Measurements from ENCODE around the gene PRKG2. TPM values are rescaled to one million over a fixed set of nuclear protein-coding genes. Genes with fewer than 3 reads are reported as not detected.
A peak's percentile ranks its signal among the peaks of the same experiment; 100 is the strongest.

Gene PRKG2
- total RNA-seq, 1 donor from 2014 or later, result 0.06 TPM

DNA sequence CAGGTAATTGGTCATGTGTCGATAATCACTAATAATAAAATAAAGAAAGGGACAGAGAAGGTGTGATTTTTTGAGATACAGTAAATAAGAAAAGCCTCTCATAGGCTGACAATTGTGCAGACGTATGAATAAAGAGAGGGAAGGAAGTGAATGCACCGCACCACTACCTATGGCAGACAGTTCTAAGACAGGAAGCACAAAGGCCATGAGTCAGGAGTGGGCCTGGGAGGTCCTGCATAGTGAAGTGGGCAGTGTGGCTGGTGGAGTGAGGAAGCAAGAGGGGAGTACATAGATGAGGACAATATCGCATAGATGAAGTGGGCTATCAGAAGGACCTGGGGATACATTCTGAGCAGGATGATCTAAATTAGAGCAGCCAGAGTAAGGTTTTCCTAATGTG, 108.9 kb downstream of the PRKG2 start:
- no peak for DNase-seq (ENCODE audit: extremely low read depth, low read depth, low spot score)

DNA sequence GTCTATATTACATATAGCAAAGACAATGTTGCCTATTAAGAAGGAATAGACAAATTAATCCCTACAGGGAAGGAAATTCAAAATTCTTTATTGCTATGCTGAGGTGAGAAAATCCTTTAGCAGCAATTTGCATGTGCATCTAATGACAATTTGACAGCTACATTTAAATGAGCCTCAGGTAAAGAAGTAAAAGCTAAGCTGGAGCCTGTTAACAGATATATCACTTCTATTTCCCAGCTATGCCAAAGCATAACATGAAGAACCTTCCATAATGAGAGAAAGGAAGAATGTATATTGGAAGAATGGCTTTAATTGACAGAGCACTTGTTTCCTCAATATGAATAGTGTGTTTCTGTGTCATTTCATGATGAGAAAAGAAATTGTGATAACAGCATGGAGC, 112.9 kb downstream of the PRKG2 start:
- DNase-seq (ENCODE audit: extremely low read depth, low read depth, low spot score), result no peak

DNA sequence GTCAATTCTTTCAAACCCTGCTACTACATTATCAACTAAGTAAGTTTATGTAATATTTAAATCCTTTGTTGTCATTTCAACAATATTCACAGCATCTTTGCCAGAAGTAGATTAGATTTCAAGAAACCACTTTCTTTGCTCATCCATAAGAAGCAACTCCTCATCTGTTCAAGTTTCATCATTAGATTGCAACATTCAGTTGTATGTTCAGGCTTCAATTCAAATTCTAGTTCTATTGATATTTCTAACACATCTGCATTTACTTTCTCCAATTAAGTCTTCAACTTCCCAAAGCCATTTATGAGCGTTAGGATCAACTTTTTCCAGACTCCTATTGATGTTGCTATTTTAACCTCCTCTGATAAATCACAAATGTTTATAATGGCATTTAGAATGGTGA, 118.5 kb downstream of the PRKG2 start:
- DNase-seq (ENCODE audit: extremely low read depth, low read depth, low spot score), result no peak

DNA sequence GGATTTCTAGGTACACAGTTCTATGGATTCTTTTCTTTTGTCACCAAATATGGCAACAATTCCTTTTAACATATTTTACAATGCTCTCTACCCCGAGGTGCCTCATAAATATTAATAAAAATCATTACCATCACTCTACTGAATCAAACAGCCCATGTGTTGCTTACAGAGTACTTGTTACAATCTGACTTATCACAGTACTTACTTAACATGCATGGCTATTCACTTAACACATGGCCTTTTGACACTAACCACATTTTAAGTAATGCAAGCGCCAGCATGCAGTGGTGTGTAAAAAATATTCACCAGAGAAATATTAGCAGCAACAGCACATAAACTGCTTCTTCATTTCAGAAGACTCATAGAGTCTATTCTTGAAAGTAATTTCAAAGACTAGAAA, 119.6 kb downstream of the PRKG2 start:
- DNase-seq (ENCODE audit: extremely low read depth, low read depth, low spot score), result no peak

- DNase-seq (ENCODE audit: extremely low read depth, low read depth, low spot score), result no peak
Observed at GRCh38 chr4:81093720-81094401, 121.2 kb downstream of the PRKG2 start.

- no peak for DNase-seq (ENCODE audit: extremely low read depth, low read depth, low spot score)
Observed at GRCh38 chr4:81085979-81086378, 129.0 kb downstream of the PRKG2 start.

DNA sequence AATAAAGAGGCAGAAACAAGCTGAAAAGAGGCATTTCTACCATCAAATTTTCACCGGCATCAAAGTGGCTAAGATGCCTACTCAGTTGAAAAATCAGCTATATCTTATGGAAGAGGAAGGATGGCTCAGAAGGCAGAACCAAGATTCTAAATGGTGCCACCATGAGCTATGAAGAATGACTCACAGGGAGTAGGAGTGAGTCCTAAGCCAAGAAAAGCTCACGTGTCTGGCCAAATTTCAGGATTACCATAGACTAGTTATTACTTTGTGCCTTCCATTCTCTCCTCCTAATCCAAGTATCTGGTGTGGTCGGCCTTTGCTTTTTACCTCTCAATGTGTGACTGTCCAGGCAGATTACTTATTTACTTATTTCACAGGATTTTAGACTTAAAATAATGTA, 129.7 kb downstream of the PRKG2 start:
- no peak for DNase-seq (ENCODE audit: extremely low read depth, low read depth, low spot score)

GRCh38 chr4:81084634-81085033, 130.4 kb downstream of the PRKG2 start:
- DNase-seq (ENCODE audit: extremely low read depth, low read depth, low spot score), result no peak

DNA sequence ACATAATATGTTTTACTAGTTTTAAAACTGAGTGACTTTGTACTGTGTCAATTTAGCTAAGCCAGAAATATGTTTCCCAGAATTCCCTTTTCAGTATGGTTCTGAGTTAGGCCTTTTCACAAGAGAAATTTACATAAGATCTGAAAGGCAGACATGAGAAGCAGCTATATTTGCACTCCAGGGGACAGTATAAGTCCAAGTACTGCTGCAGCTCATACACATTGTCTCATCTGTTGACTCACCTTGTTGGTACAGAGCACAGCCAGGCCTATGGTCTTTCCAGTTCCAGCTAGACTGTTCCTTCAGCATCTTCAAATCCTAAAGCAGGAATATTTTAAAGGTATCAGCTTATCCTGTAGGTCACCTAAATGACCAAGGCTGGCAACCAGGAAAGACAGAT, 131.0 kb downstream of the PRKG2 start:
- DNase-seq (ENCODE audit: extremely low read depth, low read depth, low spot score), result no peak

GRCh38 chr4:81081156-81081555, 133.9 kb downstream of the PRKG2 start:
- DNase-seq (ENCODE audit: extremely low read depth, low read depth, low spot score), result no peak

DNA sequence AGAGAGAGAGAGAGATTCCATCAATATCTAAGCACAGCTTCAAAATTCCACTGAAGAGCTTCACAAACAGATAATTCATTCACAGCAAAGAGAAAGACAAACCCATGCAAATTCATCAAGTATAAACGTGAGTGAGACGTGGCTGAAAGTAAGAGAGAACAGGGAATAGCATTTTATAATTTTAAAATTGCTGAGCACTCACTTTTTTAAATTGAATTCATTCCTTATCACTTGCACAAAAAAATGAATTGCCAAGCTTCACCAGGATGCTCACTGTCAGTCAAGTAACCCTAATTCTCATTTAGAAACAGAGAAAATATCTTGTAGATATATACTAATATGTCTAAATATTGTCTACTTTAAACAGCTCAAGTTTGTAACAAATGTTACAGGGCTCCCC, 144.0 kb downstream of the PRKG2 start:
- no peak for DNase-seq (ENCODE audit: extremely low read depth, low read depth, low spot score)

- peak; percentile 56 for DNase-seq (ENCODE audit: extremely low read depth, low read depth, low spot score)
Observed at GRCh38 chr4:81069706-81070331, 145.2 kb downstream of the PRKG2 start.

DNA sequence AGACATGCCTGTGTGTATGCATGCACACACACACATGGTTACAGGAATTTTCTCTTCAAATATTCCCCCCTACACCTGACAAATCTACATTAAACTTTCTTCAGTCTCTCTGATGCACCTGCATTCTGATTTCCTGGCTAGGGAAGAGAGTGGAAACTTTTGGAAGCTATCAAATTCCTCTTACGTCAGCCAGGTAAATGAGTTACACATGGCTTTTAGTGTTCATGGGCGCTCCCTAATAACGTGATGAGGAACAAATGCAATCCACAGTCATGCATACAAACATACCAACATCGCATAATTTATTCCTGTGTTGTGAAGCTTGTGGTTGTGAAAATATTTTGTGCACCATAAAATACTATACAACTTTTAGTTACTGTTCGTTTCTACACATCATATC, 149.6 kb downstream of the PRKG2 start:
- DNase-seq (ENCODE audit: extremely low read depth, low read depth, low spot score), result no peak

GRCh38 chr4:81062001-81062400, 153.0 kb downstream of the PRKG2 start:
- DNase-seq (ENCODE audit: extremely low read depth, low read depth, low spot score), result no peak

GRCh38 chr4:81061344-81061730, 153.7 kb downstream of the PRKG2 start:
- DNase-seq (ENCODE audit: extremely low read depth, low read depth, low spot score), result no peak

DNA sequence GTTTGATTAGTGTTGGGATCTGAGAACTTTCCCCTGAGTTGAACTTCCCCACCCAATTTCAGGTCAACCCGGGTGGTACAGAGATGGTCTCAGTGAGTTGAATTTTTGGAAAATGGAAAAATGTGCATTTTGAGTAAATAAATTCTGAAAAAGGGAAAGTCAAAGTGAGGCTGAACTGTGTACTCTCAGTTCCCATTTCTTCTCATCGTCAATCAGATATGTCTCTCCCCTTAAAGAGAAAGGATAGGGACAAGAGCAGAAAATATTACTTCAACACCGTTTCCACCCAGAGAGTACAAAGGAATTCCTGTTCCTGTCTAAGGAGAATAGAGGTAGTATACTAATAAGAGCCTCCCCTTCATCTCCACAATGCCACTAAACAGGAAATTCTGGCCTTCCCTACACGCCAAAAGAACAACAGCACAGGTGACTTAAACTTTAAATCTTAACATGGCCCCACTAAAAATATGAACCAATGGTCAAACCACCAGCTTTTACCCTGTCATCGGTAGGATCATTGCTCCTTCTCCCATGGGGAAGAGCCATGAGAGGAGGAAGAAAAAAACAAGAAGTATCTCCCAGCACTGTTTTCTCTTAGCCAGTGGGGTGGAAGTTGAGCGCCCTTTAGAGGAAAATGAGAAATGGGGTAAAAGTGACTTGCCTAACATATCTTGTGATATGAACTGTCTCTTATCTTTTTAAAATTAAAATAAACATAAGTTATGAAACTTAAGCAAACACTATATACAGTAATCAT, 154.3 kb downstream of the PRKG2 start:
- DNase-seq (ENCODE audit: extremely low read depth, low read depth, low spot score), result no peak

DNA sequence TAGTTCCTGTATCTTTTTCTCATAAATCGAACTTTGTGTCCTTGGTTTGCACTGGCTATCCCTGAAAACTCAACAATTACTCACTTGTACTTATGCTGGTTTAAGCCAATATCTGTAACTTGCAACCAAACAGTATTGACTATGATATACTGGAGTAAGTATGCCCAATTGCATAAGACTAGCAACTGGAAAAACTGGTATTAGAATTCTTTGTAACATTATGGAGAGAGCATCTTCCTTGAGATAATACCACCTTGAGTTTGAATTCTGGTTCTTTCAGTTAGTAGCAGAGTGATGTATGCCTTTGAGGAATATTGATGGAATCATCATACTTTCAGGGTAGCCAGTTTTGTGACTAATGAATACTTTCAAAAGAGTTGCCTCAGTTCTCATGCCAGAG, 156.4 kb downstream of the PRKG2 start:
- DNase-seq (ENCODE audit: extremely low read depth, low read depth, low spot score), result no peak

- peak; percentile 54 for DNase-seq (ENCODE audit: extremely low read depth, low read depth, low spot score)
Observed at GRCh38 chr4:81052119-81053068, 162.6 kb downstream of the PRKG2 start.

- DNase-seq (ENCODE audit: extremely low read depth, low read depth, low spot score), result no peak
Observed at GRCh38 chr4:81049907-81050306, 165.1 kb downstream of the PRKG2 start.

DNA sequence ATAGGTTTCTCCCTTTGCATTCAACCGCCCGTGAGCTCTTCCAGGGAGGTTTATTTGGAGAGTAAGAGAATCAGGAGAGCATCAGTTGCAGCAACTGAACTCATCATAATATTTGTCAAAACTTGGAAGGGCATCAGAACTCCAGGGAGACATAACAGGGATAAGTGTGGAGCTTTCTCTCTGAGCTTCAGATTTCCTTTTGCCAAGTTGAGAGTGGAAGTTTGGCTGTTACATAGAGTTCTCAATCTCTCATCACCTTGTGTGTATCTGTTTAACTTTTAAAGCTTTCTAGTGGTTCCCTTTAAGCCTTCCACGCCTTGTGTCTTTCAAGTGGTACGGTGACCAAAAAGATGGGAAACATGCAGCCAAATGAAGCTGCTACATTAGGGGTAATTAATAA, 165.7 kb downstream of the PRKG2 start:
- DNase-seq (ENCODE audit: extremely low read depth, low read depth, low spot score), result no peak
